Epidermal melanocyte (primary cell): ENCODE results near the gene AKAP7.
"Not testable (repeated sequence)": the region's sequence is repeated elsewhere in the genome, so short reads cannot be mapped to it uniquely, and the experiment has no call there.

Experiments
- DNase-seq: peaks from one replicate; pipeline ENCODE4 v3.0.0; 2011; ENCODE audit warnings: low spot score; ENCODE audit not compliant: insufficient read length

AKAP7 gene

GRCh38 chr6:131290955-131291354, 155.7 kb downstream of the AKAP7 start:
- no peak for DNase-seq

- no peak for DNase-seq
Measured at GRCh38 chr6:131292145-131292938, 157.1 kb downstream of the AKAP7 start.

- DNase-seq, result no peak
Measured at GRCh38 chr6:131293472-131293911, 158.2 kb downstream of the AKAP7 start.

- no peak for DNase-seq
Measured at GRCh38 chr6:131295081-131295480, 159.8 kb downstream of the AKAP7 start.

GRCh38 chr6:131300826-131301225, 165.6 kb downstream of the AKAP7 start:
- not testable (repeated sequence) for DNase-seq

GRCh38 chr6:131303338-131303930, 168.2 kb downstream of the AKAP7 start:
- no peak for DNase-seq

- DNase-seq, result no peak
Measured at GRCh38 chr6:131305037-131305850, 170.0 kb downstream of the AKAP7 start.

- DNase-seq, result no peak
Measured at GRCh38 chr6:131309437-131309836, 174.2 kb downstream of the AKAP7 start.

- no peak for DNase-seq
Measured at GRCh38 chr6:131314838-131315237, 179.6 kb downstream of the AKAP7 start.

GRCh38 chr6:131316654-131317053, 181.4 kb downstream of the AKAP7 start:
- no peak for DNase-seq

- no peak for DNase-seq
Measured at GRCh38 chr6:131317516-131317915, 182.2 kb downstream of the AKAP7 start.

- DNase-seq, result no peak
Measured at GRCh38 chr6:131321589-131321988, 186.3 kb downstream of the AKAP7 start.

GRCh38 chr6:131322125-131322524, 186.9 kb downstream of the AKAP7 start:
- DNase-seq, result no peak

- DNase-seq, result not testable (repeated sequence)
Measured at GRCh38 chr6:131325669-131326068, 190.4 kb downstream of the AKAP7 start.

GRCh38 chr6:131328727-131329126, 193.5 kb downstream of the AKAP7 start:
- not testable (repeated sequence) for DNase-seq

GRCh38 chr6:131331151-131331550, 195.9 kb downstream of the AKAP7 start:
- DNase-seq, result no peak

GRCh38 chr6:131331873-131332781, 196.9 kb downstream of the AKAP7 start:
- no peak for DNase-seq
